NCI-H2171 treated with DMSO at 0.1 percent for 48 hours (cell line): Measurements from ENCODE around the gene SSTR5.

Experiments
- DNase-seq: peaks from one replicate; lab custom pipeline; 2025; lab: John Stamatoyannopoulos, UW

Gene SSTR5

DNA sequence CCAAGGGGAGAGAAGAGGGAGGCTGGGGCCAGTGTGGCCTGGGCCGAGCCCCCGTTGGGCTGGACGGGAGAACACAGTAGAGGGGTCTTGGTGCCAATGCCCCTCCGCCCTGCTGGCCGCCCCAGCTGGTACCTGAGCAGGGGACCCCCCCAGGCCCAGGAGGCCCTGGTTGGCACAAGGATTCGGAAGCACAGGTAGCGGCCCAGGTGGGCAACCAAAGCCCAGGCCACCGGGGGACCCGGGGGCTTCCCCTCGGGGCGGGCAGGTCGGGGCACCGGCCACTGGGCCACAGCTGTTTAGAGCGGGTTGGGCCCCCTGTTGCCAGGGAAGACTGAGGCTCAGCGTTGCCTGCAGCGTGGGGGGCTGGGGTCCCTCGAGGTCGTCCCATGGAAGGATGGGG, 51.7 kb downstream of the SSTR5 start:
- no peak for DNase-seq

DNA sequence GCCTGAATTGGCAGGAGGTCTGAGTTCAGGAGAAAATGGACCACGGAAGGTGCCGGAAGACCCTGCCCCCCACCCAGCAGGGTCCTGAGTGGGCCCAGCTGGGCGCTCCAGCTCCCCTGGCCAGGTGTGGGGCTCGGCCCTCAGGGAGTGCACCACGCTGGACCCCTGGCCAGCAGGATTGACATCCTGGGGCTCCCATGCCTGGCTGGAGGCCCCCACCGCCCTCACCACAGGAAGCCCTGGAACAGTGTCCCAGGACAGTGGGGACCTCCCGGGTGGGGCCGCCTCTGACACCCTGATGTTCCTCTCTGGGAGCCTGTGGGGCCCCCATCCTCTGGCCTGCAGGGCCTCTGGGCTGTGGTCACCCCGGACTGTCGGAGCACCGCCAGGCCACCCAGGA, 52.2 kb downstream of the SSTR5 start:
- no peak for DNase-seq

DNA sequence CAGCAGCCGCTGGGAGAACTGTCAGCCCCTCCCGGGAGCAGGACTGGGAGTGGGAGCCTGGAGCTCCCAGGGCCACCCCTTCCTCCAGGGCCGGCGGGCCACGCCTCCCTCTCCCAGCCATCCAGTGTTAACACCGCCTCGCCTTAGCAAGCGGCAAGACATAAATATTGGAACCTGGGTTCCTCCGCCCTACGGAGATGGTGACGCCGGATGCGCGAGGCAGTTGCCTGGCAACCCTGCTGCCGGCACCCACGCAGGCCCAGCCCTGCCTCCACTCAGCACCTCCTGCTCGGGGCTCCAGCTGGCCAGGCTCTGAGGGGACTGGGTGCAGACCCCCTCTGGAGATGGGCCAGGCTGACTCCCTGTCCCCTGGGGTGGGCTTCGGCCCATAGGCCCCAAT, 52.9 kb downstream of the SSTR5 start:
- peak; percentile 49 for DNase-seq

DNA sequence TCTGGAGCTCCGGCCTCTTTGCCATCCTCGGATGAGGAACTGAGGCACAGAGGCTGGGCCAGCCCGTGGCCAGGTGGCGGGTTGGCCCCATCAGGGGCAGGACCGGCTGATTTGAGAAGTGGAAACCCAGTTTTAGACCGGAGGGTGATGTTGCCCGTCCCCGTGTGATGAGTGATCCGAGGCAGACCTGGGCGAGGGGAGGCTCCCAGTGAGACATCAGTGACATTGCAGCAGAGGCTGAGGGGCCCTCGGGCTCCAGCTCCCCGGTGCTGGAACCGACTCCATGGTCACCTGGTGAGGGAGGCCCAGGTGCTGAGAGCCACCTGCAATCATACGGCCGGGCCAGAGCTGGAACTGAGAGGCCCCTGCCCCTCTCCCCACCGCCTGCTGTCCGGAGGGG, 53.5 kb downstream of the SSTR5 start:
- DNase-seq: no peak

DNA sequence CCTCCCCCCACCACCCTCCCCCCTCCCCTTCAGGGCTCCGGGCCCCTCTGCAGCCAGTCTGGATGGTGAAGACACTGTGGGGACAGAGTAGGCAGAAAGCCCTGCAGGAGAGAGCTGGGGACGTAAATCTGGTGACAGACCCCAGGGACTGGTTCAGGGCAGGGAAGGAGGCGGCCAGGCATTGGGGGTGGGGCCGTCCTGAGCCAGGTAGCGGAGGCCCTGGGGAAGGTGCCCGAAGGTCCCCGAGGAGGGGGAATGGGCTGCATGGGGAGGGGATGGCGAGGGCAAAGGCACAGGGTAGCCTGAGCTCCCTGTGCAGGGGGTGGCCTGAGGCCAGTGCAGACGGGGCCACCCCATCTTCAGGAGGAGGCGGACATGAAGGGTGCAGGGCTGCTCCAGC, 54.0 kb downstream of the SSTR5 start:
- no peak for DNase-seq

DNA sequence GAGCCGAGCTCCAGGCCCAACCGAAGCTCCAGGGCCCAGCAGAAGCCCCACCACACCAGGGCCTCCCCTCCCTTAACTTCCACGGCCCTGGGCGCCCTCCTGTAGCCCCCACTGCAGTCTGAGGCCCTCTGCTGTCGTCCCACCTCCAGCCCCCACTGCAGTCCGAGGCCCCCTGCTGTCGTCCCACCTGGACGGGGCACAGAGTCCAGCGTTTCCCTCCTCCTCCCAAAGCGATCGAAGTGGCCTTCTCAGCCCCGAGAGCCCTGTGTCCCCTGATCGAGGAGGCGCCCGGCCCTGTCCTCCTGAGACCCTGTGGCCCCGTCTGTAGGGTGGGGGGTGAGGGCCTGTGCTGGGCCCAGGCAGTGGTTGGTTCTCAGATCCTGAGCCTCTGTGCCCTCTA, 54.6 kb downstream of the SSTR5 start:
- DNase-seq: no peak

DNA sequence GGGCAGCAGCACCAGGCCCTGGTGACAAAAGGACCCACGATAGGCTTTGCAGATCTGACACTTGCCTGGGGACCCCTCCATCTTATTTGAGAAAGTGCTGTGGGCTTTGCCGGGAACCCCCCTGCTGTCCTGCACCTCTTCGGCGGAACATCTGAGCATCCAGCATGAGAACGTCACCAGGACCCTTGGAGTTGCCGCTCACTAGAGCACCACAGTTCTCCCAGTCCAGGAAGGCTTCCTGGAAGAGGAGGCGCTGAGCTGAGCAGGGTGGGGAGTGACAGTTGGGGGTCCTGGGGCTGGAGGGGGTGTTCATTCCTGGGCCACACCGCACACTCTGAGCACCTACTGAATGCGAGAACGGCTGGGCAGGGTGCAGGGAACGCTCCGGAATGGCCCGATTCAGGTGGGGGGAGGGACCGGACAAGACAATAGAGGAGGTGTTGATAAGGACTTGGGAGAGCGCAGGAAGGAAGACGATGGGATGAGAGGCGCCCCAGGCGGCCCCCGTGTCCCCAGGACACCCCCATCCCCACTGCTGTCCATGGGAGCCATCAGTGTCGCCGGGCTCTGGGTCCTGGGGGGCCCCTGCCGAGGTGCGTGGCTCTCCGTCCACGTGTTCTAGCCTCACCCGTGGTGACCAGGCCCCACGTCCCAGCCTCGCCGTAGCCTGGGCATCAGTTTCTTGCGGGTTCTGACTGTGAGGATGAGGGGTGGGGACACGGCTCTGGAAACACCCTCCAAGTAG, 55.6 kb downstream of the SSTR5 start:
- no peak for DNase-seq

DNA sequence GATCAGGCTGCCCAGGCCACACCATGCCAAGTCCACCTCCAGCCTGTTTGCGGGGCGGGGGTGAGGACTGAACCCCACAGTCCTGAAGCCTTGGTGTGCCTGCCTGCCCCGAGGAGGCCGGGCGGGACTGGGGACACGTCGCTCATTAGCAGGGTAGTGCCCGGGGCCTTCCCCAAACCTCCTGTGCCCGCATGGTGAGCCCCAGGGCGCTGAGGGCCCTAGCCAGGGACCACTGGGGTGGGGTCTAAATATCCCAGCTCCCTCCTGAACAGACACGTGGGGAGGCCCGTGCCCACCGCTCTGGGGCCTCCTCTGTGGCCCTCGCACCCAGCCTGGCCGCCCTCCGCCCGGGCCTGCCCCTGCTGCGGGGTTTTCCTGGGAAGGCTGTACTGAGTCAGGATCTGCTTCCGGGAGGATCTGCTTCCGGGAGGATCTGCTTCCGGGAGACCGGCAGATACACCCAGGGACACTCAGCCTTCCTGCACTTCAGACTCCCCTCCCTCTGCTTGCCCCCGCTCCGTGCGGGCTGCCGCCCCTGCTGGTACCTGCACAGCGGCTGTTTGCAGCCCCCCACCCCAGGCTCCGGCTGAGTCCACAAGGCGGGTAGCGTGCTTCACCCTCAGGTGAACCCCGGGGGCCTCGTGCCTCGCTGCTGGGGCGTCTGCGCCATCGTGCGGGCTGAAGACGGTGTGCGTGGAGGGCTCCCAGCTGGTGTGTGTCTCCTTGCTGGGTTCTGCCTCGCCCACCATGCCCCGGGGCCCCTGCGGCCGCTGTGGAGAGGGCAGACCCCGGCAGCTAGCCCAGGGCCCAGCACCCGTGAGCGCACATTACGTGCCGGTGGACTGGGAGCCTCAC, 56.8 kb downstream of the SSTR5 start:
- no peak for DNase-seq

DNA sequence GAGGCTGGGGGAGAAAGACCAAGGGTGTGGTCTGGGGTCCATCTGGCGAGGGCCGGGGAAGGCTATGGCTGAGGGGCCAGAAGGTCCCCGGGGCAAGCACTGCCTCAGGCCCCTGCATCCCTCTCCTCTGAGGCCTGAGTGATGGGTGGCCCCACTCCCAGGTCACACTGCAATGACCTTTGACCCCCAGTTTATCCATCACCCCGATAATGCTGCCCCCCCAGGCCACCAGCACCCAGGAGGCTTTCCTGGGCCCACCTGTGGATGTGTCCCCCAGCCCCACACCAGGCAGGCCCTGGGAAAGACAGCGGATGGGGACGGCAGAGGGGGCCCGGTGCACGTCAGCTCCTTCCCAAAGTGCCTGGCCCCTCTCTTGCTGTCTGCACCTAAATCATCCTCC, 57.8 kb downstream of the SSTR5 start:
- no peak for DNase-seq
